LoVo (cell line): Measurements from ENCODE around the gene PCDHA5.
"Not testable (repeated sequence)": the region's sequence is repeated elsewhere in the genome, so short reads cannot be mapped to it uniquely, and the experiment has no call there.

Experiments
- DNase-seq: peaks from one replicate; pipeline ENCODE4 v3.0.0-alpha.2; 2016; ENCODE audit warnings: low spot score

The PCDHA5 gene

DNA sequence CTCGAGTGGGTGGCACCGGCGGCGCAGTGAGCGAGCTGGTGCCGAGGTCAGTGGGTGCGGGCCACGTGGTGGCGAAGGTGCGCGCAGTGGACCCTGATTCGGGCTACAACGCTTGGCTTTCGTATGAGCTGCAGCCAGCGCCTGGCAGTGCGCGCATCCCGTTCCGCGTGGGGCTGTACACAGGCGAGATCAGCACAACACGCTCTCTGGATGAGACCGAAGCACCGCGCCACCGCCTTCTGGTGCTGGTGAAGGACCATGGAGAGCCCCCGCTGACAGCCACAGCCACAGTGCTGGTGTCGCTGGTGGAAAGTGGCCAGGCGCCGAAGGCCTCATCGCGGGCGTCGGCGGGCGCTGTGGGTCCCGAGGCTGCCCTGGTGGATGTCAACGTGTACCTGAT is 2.1 kb downstream of the PCDHA5 start:
- DNase-seq: no peak

GRCh38 chr5:140827704-140828361 is 6.4 kb downstream of the PCDHA5 start, which contains the start of gene PCDHA6:
Gene PCDHA6 (plus strand): TSS chr5:140827960. CDS start chr5:140828092, 132 bp downstream.
- DNase-seq: no peak

- DNase-seq: no peak
Observed at GRCh38 chr5:140828362-140828737, 6.9 kb downstream of the PCDHA5 start.

DNA sequence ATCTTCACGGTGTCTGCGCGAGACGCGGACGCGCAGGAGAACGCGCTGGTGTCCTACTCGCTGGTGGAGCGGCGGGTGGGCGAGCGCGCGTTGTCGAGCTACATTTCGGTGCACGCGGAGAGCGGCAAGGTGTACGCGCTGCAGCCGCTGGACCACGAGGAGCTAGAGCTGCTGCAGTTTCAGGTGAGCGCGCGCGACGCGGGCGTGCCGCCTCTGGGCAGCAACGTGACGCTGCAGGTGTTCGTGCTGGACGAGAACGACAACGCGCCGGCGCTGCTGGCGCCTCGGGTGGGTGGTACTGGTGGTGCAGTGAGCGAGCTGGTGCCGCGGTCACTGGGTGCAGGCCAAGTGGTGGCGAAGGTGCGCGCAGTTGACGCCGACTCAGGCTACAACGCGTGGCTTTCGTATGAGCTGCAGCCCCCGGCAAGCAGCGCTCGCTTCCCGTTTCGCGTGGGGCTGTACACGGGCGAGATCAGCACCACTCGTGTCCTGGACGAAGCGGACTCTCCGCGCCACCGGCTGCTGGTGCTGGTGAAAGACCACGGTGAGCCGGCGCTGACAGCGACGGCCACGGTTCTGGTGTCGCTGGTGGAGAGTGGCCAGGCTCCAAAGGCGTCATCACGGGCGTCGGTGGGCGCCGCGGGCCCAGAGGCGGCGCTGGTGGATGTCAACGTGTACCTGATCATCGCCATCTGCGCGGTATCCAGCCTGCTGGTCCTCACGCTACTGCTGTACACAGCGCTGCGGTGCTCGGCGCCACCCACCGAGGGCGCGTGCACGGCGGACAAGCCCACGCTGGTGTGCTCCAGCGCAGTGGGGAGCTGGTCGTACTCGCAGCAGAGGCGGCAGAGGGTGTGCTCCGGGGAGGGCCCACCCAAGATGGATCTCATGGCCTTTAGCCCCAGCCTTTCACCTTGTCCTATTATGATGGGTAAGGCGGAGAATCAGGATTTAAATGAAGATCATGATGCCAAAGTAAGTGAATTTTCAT is 8.4 kb downstream of the PCDHA5 start:
- DNase-seq: not testable (repeated sequence)

DNA sequence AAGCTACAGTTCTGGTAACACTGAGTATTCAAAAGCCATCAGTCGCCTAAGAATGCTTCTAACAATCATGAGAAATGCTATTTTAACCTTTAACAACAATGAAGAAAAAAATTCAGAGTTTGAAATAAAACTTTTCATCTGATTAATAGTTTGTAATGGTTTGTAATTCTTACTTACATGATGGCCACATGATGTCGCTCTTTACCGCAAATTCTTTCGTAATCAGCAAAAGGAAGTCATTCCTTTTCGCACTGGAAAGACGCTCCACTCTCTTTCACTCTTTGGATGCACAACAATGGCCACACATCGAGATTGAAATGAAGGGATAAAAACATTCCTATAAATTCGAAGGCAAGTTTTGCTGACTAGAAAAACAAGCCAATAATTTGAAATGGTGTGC is 12.6 kb downstream of the PCDHA5 start, which contains the start of gene PCDHA7:
Gene PCDHA7, plus strand, starts transcription at position 277 of the 400 bp plus-strand sequence. Its CDS starts 115 bp downstream, at position 392.
- no peak for DNase-seq

DNA sequence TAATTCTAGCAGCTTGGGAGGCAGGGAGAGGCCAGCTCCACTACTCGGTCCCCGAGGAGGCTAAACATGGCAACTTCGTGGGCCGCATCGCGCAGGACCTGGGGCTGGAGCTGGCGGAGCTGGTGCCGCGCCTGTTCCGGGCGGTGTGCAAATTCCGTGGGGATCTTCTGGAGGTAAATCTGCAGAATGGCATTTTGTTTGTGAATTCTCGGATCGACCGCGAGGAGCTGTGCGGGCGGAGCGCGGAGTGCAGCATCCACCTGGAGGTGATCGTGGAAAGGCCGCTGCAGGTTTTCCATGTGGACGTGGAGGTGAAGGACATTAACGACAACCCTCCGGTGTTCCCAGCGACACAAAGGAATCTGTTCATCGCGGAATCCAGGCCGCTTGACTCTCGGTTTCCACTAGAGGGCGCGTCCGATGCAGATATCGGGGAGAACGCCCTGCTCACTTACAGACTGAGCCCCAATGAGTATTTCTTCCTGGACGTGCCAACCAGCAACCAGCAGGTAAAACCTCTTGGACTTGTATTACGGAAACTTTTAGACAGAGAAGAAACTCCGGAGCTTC is 13.1 kb downstream of the PCDHA5 start:
- DNase-seq: not testable (repeated sequence)

DNA sequence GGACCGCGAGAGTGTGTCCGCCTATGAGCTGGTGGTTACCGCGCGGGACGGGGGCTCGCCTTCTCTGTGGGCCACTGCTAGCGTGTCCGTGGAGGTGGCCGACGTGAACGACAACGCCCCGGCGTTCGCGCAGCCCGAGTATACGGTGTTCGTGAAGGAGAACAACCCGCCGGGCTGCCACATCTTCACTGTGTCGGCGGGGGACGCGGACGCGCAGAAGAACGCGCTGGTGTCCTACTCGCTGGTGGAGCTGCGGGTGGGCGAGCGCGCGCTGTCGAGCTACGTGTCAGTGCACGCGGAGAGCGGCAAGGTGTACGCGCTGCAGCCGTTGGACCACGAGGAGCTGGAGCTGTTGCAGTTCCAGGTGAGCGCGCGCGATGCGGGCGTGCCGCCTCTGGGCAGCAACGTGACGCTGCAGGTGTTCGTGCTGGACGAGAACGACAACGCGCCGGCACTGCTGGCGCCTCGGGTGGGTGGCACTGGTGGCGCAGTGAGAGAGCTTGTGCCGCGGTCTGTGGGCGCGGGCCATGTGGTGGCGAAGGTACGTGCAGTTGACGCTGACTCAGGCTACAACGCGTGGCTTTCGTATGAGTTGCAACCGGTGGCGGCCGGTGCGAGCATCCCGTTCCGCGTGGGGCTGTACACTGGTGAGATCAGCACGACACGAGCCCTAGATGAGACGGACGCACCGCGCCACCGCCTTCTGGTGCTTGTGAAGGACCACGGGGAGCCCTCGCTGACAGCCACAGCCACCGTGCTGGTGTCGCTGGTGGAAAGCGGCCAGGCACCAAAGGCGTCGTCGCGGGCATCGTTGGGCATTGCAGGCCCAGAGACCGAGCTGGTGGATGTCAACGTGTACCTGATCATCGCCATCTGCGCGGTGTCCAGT is 14.5 kb downstream of the PCDHA5 start:
- no peak for DNase-seq

GRCh38 chr5:140840978-140841962 is 19.9 kb downstream of the PCDHA5 start, which contains the start of gene PCDHA8:
Gene PCDHA8 (plus strand): TSS chr5:140841187. CDS start chr5:140841322, 135 bp downstream.
- peak; percentile 60 for DNase-seq

- DNase-seq: no peak
Observed at GRCh38 chr5:140842798-140843733, 21.7 kb downstream of the PCDHA5 start.

DNA sequence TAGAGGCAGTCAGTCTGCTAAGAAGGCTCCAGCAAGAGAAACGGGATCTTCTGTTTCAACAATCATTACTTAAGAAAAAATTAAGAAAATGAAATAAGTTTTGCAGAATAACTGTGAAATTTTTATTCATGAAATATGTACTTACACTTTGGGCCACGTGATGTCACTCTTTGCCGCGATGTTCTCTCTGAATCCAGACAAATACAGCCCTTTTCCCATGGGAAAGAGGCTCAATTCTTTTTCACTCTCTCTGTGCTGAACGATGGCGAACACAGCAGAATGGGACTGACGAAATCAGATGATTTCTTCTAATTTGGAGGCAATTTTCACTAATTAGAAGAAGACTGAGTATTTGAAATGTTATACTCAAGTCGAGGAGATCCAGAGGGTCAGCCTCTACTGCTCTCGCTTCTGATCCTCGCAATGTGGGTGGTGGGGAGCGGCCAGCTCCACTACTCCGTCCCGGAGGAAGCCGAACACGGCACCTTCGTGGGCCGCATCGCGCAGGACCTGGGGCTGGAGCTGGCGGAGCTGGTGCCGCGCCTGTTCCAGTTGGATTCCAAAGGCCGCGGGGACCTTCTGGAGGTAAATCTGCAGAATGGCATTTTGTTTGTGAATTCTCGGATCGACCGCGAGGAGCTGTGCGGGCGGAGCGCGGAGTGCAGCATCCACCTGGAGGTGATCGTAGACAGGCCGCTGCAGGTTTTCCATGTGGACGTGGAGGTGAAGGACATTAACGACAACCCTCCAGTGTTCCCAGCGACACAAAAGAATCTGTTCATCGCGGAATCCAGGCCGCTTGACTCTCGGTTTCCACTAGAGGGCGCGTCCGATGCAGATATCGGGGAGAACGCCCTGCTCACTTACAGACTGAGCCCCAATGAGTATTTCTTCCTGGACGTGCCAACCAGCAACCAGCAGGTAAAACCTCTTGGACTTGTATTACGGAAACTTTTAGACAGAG is 27.0 kb downstream of the PCDHA5 start, which contains the start of gene PCDHA9:
Gene PCDHA9, plus strand, starts transcription at position 244 of the 964 bp plus-strand sequence. Its CDS starts 114 bp downstream, at position 358.
- DNase-seq: not testable (repeated sequence)

DNA sequence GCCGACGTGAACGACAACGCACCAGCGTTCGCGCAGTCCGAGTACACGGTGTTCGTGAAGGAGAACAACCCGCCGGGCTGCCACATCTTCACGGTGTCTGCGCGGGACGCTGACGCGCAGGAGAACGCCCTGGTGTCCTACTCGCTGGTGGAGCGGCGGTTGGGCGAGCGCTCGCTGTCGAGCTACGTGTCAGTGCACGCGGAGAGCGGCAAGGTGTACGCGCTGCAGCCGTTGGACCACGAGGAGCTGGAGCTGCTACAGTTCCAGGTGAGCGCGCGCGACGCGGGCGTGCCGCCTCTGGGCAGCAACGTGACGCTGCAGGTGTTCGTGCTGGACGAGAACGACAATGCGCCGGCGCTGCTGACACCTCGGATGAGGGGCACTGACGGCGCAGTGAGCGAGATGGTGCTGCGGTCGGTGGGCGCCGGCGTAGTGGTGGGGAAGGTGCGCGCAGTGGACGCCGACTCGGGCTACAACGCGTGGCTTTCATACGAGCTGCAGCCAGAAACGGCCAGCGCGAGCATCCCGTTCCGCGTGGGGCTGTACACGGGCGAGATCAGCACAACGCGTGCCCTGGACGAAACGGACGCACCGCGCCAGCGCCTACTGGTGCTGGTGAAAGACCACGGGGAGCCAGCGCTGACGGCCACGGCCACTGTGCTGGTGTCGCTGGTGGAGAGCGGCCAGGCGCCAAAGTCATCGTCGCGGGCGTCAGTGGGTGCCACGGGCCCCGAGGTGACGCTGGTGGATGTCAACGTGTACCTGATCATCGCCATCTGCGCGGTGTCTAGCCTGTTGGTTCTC is 28.6 kb downstream of the PCDHA5 start:
- DNase-seq: not testable (repeated sequence)

- no peak for DNase-seq
Observed at GRCh38 chr5:140855772-140856674, 34.6 kb downstream of the PCDHA5 start, which contains the start of gene PCDHA10. Gene PCDHA10 (plus strand): TSS chr5:140855897. CDS start chr5:140856049, 152 bp downstream.

- no peak for DNase-seq
Observed at GRCh38 chr5:140857177-140857986, 36.0 kb downstream of the PCDHA5 start.

DNA sequence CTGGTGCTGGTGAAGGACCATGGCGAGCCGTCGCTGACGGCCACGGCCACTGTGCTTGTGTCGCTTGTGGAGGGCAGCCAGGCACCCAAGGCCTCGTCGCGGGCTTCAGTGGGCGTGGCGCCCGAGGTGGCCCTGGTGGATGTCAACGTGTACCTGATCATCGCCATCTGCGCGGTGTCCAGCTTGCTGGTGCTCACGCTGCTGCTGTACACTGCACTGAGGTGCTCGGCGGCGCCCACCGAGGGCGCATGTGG is 36.5 kb downstream of the PCDHA5 start:
- no peak for DNase-seq
